ENCODE data around the gene H3-3A. TPM values are rescaled to one million over a fixed set of nuclear protein-coding genes. Genes with fewer than 3 reads are reported as not detected.

Gene H3-3A
- total and polyA plus RNA-seq, 2 experiments from 2014 or later: 913 to 2,407 TPM

DNA sequence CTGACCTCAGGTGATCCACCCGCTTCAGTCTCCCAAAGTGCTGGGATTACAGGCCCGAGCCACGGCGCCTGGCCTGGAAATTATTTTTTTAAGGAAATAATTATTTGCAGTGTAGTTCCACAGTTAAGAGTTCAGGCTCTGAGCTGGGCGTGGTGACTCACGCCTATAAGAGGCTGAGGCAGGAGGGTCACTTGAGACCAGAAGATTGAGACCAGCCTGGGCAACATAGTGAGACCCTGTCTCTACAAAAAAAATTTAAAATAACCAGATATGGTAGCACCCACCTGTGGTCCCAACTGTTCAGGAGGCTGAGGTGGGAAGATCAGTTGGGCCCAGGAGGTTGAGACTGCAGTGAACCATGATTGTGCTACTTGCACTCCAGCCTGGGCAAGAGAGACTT lies 13.9 kb downstream of the H3-3A start:
- Histone ChIP-seq H3K4me2 (no peak overlapping the region), H3K4me3 (no peak overlapping the region), H3K9me2 (ENCODE audit: insufficient read depth) (no peaks in the 10 kb centered on the region), H3K36me3 (ENCODE audit: insufficient read depth) (peaks cover 12% of the 10 kb centered on the region), H3K27me3 (ENCODE audit: insufficient read depth) (peaks cover 3% of the 10 kb centered on the region; the same call in 1 of the 2 replicates), H3F3A (replicated peaks; ENCODE audit: low read depth) (peaks cover 18% of the 10 kb centered on the region), H2AFZ (no peak overlapping the region), H4K20me1 (replicated peaks; ENCODE audit: insufficient read depth) (peaks cover 13% of the 10 kb centered on the region), H3K27ac (ENCODE audit: low read depth) (no peak overlapping the region), H3K79me2 (replicated peaks; ENCODE audit: insufficient read depth) (no peaks in the 10 kb centered on the region; the same call in 1 of the 2 replicates), H3K4me1 (ENCODE audit: insufficient read depth) (no peaks in the 10 kb centered on the region)
- no peak for DNase-seq (ENCODE audit: low spot score)
- no peaks in the 10 kb centered on the region; the same call in 2 of the 3 replicates for H3K4me1 Mint-ChIP-seq
- no peak overlapping the region for H3K4me3 Mint-ChIP-seq
- H3K36me3 Mint-ChIP-seq (ENCODE audit: low read depth): peaks cover 30% of the 10 kb centered on the region; the same call in 2 of the 3 replicates
- H3K9me3 Mint-ChIP-seq: no peaks in the 10 kb centered on the region
- peaks cover 2% of the 10 kb centered on the region for H3K27me3 Mint-ChIP-seq (ENCODE audit: insufficient read depth, low read depth, poor library complexity)
- no peak for TF ChIP-seq POLR2AphosphoS5 (IDR thresholded peaks at IDR 0.05; ENCODE audit: low read depth)
- TF ChIP-seq EZH2phosphoT487 (IDR thresholded peaks at IDR 0.05; ENCODE audit: unreplicated experiment): no peak
- no peak for TF ChIP-seq ZNF331 (CRISPR knock-in tag; IDR thresholded peaks at IDR 0.05; ENCODE audit: low read depth)
- TF ChIP-seq, protein P1, sequence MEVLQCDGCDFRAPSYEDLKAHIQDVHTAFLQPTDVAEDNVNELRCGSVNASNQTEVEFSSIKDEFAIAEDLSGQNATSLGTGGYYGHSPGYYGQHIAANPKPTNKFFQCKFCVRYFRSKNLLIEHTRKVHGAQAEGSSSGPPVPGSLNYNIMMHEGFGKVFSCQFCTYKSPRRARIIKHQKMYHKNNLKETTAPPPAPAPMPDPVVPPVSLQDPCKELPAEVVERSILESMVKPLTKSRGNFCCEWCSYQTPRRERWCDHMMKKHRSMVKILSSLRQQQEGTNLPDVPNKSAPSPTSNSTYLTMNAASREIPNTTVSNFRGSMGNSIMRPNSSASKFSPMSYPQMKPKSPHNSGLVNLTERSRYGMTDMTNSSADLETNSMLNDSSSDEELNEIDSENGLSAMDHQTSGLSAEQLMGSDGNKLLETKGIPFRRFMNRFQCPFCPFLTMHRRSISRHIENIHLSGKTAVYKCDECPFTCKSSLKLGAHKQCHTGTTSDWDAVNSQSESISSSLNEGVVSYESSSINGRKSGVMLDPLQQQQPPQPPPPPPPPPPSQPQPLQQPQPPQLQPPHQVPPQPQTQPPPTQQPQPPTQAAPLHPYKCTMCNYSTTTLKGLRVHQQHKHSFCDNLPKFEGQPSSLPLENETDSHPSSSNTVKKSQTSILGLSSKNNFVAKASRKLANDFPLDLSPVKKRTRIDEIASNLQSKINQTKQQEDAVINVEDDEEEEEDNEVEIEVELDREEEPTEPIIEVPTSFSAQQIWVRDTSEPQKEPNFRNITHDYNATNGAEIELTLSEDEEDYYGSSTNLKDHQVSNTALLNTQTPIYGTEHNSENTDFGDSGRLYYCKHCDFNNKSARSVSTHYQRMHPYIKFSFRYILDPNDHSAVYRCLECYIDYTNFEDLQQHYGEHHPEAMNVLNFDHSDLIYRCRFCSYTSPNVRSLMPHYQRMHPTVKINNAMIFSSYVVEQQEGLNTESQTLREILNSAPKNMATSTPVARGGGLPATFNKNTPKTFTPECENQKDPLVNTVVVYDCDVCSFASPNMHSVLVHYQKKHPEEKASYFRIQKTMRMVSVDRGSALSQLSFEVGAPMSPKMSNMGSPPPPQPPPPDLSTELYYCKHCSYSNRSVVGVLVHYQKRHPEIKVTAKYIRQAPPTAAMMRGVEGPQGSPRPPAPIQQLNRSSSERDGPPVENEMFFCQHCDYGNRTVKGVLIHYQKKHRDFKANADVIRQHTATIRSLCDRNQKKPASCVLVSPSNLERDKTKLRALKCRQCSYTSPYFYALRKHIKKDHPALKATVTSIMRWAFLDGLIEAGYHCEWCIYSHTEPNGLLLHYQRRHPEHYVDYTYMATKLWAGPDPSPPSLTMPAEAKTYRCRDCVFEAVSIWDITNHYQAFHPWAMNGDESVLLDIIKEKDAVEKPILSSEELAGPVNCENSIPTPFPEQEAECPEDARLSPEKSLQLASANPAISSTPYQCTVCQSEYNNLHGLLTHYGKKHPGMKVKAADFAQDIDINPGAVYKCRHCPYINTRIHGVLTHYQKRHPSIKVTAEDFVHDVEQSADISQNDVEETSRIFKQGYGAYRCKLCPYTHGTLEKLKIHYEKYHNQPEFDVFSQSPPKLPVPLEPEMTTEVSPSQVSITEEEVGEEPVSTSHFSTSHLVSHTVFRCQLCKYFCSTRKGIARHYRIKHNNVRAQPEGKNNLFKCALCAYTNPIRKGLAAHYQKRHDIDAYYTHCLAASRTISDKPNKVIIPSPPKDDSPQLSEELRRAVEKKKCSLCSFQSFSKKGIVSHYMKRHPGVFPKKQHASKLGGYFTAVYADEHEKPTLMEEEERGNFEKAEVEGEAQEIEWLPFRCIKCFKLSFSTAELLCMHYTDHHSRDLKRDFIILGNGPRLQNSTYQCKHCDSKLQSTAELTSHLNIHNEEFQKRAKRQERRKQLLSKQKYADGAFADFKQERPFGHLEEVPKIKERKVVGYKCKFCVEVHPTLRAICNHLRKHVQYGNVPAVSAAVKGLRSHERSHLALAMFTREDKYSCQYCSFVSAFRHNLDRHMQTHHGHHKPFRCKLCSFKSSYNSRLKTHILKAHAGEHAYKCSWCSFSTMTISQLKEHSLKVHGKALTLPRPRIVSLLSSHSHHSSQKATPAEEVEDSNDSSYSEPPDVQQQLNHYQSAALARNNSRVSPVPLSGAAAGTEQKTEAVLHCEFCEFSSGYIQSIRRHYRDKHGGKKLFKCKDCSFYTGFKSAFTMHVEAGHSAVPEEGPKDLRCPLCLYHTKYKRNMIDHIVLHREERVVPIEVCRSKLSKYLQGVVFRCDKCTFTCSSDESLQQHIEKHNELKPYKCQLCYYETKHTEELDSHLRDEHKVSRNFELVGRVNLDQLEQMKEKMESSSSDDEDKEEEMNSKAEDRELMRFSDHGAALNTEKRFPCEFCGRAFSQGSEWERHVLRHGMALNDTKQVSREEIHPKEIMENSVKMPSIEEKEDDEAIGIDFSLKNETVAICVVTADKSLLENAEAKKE (CRISPR knock-in tag; IDR thresholded peaks at IDR 0.05): no peak
- no peak for TF ChIP-seq CREB1 (CRISPR knock-in tag; IDR thresholded peaks at IDR 0.05; ENCODE audit: low read depth)
- no peak for TF ChIP-seq EZH2 (IDR thresholded peaks at IDR 0.05; ENCODE audit: low read depth, unreplicated experiment)
- TF ChIP-seq STAT1 (IDR thresholded peaks at IDR 0.05; ENCODE audit: unreplicated experiment): no peak
- no peak for TF ChIP-seq NANOG (IDR thresholded peaks at IDR 0.05; ENCODE audit: borderline replicate concordance)
- TF ChIP-seq ZNF114 (CRISPR knock-in tag; IDR thresholded peaks at IDR 0.05): no peak
- TF ChIP-seq REST (IDR thresholded peaks at IDR 0.05; ENCODE audit: unreplicated experiment): no peak
- H3K27ac Mint-ChIP-seq: no peak overlapping the region
- no peak for ATAC-seq

Data from GM23338 (cell line).